Measurements from ENCODE around the gene FAM227B. TPM values are rescaled to one million over a fixed set of nuclear protein-coding genes. Genes with fewer than 3 reads are reported as not detected.

Gene FAM227B
- total RNA-seq, 2 experiments from 2014 or later, result 2.7 to 4.4 TPM

GRCh38 chr15:49464522-49464921 lies 156.1 kb downstream of the FAM227B start:
- Mint-ChIP-seq H3K36me3 (ENCODE audit: low read depth) (no peaks in the 10 kb centered on the region), H3K27me3 (peaks cover 3% of the 10 kb centered on the region), H3K9me3 (ENCODE audit: low read depth) (no peaks in the 10 kb centered on the region), H3K4me3 (no peak overlapping the region), H3K27ac (no peak overlapping the region), H3K4me1 (no peaks in the 10 kb centered on the region)
- CTCF ChIA-PET, result no interaction called here
- ATAC-seq (no peak), DNase-seq (no peak)
- intact Hi-C loops (cut with DNase I, micrococcal nuclease), result no loop called here
- POLR2A ChIA-PET, result no interaction called here

GRCh38 chr15:49462232-49462844 lies 158.3 kb downstream of the FAM227B start:
- Mint-ChIP-seq H3K27me3 (peaks cover 3% of the 10 kb centered on the region), H3K4me3 (no peak overlapping the region), H3K27ac (no peak overlapping the region), H3K9me3 (ENCODE audit: low read depth) (no peaks in the 10 kb centered on the region), H3K4me1 (no peaks in the 10 kb centered on the region), H3K36me3 (ENCODE audit: low read depth) (no peaks in the 10 kb centered on the region)
- CTCF ChIA-PET, result no interaction called here
- POLR2A ChIA-PET, result no interaction called here
- ATAC-seq (no peak), DNase-seq (no peak)
- intact Hi-C loops (cut with DNase I, micrococcal nuclease), result no loop called here

GRCh38 chr15:49460411-49460941 lies 160.1 kb downstream of the FAM227B start:
- no peak for ATAC-seq
- H3K4me3 Mint-ChIP-seq, result no peak overlapping the region
- no peaks in the 10 kb centered on the region for H3K36me3 Mint-ChIP-seq (ENCODE audit: low read depth)
- peaks cover 5% of the 10 kb centered on the region for H3K27me3 Mint-ChIP-seq
- no peaks in the 10 kb centered on the region for H3K9me3 Mint-ChIP-seq (ENCODE audit: low read depth)
- POLR2A ChIA-PET, result no interaction called here
- no peak overlapping the region for H3K27ac Mint-ChIP-seq
- intact Hi-C loops (cut with DNase I, micrococcal nuclease), result no loop called here
- CTCF ChIA-PET, result no interaction called here
- no peak for DNase-seq
- H3K4me1 Mint-ChIP-seq, result no peaks in the 10 kb centered on the region

GRCh38 chr15:49458145-49458544 lies 162.5 kb downstream of the FAM227B start:
- Mint-ChIP-seq H3K9me3 (ENCODE audit: low read depth) (no peaks in the 10 kb centered on the region), H3K36me3 (ENCODE audit: low read depth) (no peaks in the 10 kb centered on the region), H3K27ac (no peak overlapping the region), H3K4me3 (no peak overlapping the region), H3K4me1 (no peaks in the 10 kb centered on the region), H3K27me3 (peaks cover 8% of the 10 kb centered on the region)
- ATAC-seq (no peak), DNase-seq (no peak)
- POLR2A ChIA-PET, result interaction anchor here (0.7 kb wide), 1 partner anchor 637 kb away, joined by 3 read pairs; no protein-coding TSS in a partner anchor
- CTCF ChIA-PET, result interaction anchor here (1.0 kb wide), 1 partner anchor 52 kb away, joined by 3 read pairs; no protein-coding TSS in a partner anchor
- intact Hi-C loops (cut with DNase I, micrococcal nuclease), result no loop called here

GRCh38 chr15:49456166-49456565 lies 164.5 kb downstream of the FAM227B start:
- ChIA-PET POLR2A (no interaction called here), CTCF (interaction anchor here (0.9 to 1.1 kb wide), 2 partner anchors 11 to 16 kb away, joined by 3 to 5 read pairs; no protein-coding TSS in a partner anchor)
- intact Hi-C loops (cut with DNase I, micrococcal nuclease), result no loop called here
- Mint-ChIP-seq H3K4me1 (no peaks in the 10 kb centered on the region), H3K4me3 (no peak overlapping the region), H3K36me3 (ENCODE audit: low read depth) (no peaks in the 10 kb centered on the region), H3K9me3 (ENCODE audit: low read depth) (no peaks in the 10 kb centered on the region), H3K27ac (no peak overlapping the region), H3K27me3 (peaks cover 8% of the 10 kb centered on the region)
- ATAC-seq (no peak), DNase-seq (no peak)

GRCh38 chr15:49452595-49452994 lies 168.0 kb downstream of the FAM227B start:
- DNase-seq, result no peak
- ATAC-seq, result no peak

GRCh38 chr15:49441816-49442215 lies 178.8 kb downstream of the FAM227B start:
- no peaks in the 10 kb centered on the region for H3K36me3 Mint-ChIP-seq (ENCODE audit: low read depth)
- ATAC-seq, result no peak
- no peak for DNase-seq
- H3K27me3 Mint-ChIP-seq, result peaks cover 2% of the 10 kb centered on the region
- intact Hi-C loops (cut with DNase I, micrococcal nuclease), result no loop called here
- H3K4me3 Mint-ChIP-seq, result no peak overlapping the region
- POLR2A ChIA-PET, result no interaction called here
- H3K9me3 Mint-ChIP-seq (ENCODE audit: low read depth), result no peaks in the 10 kb centered on the region
- H3K4me1 Mint-ChIP-seq, result no peaks in the 10 kb centered on the region
- H3K27ac Mint-ChIP-seq, result no peak overlapping the region
- CTCF ChIA-PET, result no interaction called here

More at GRCh38 chr15:49452595-49452994, 168.0 kb downstream of the FAM227B start:
- CTCF ChIA-PET, result no interaction called here
- H3K36me3 Mint-ChIP-seq (ENCODE audit: low read depth), result no peaks in the 10 kb centered on the region
- H3K27me3 Mint-ChIP-seq, result peaks cover 5% of the 10 kb centered on the region
- POLR2A ChIA-PET, result no interaction called here
- no peaks in the 10 kb centered on the region for H3K9me3 Mint-ChIP-seq (ENCODE audit: low read depth)
- H3K4me1 Mint-ChIP-seq, result no peaks in the 10 kb centered on the region
- intact Hi-C loops (cut with DNase I, micrococcal nuclease), result no loop called here
- H3K27ac Mint-ChIP-seq, result no peak overlapping the region
- no peak overlapping the region for H3K4me3 Mint-ChIP-seq

- no peaks in the 10 kb centered on the region for H3K9me3 Mint-ChIP-seq (ENCODE audit: low read depth)
- H3K4me3 Mint-ChIP-seq, result no peak overlapping the region
- ChIA-PET POLR2A (no interaction called here), CTCF (no interaction called here)
- H3K4me1 Mint-ChIP-seq, result no peaks in the 10 kb centered on the region
- no peak overlapping the region for H3K27ac Mint-ChIP-seq
- H3K27me3 Mint-ChIP-seq, result peaks cover 2% of the 10 kb centered on the region
- no peak for DNase-seq
- no peak for ATAC-seq
- no peaks in the 10 kb centered on the region for H3K36me3 Mint-ChIP-seq (ENCODE audit: low read depth)
- intact Hi-C loops (cut with DNase I, micrococcal nuclease), result no loop called here
Observed at GRCh38 chr15:49441356-49441755, 179.3 kb downstream of the FAM227B start.

- ChIA-PET POLR2A (no interaction called here), CTCF (no interaction called here)
- intact Hi-C loops (cut with DNase I, micrococcal nuclease), result no loop called here
- Mint-ChIP-seq H3K27me3 (peaks cover 2% of the 10 kb centered on the region), H3K36me3 (ENCODE audit: low read depth) (no peaks in the 10 kb centered on the region), H3K27ac (no peak overlapping the region), H3K4me1 (no peaks in the 10 kb centered on the region), H3K9me3 (ENCODE audit: low read depth) (no peaks in the 10 kb centered on the region), H3K4me3 (no peak overlapping the region)
- ATAC-seq (no peak), DNase-seq (no peak)
Observed at GRCh38 chr15:49439678-49440395, 180.8 kb downstream of the FAM227B start.

GRCh38 chr15:49438962-49439631 lies 181.5 kb downstream of the FAM227B start:
- ATAC-seq (no peak), DNase-seq (no peak)
- intact Hi-C loops (cut with DNase I, micrococcal nuclease), result no loop called here
- H3K27me3 Mint-ChIP-seq, result peaks cover 2% of the 10 kb centered on the region
- ChIA-PET POLR2A (no interaction called here), CTCF (no interaction called here)
- H3K4me1 Mint-ChIP-seq, result no peaks in the 10 kb centered on the region
- H3K27ac Mint-ChIP-seq, result no peak overlapping the region
- no peaks in the 10 kb centered on the region for H3K9me3 Mint-ChIP-seq (ENCODE audit: low read depth)
- no peak overlapping the region for H3K4me3 Mint-ChIP-seq
- no peaks in the 10 kb centered on the region for H3K36me3 Mint-ChIP-seq (ENCODE audit: low read depth)

GRCh38 chr15:49436751-49437150 lies 183.9 kb downstream of the FAM227B start:
- intact Hi-C loops (cut with DNase I, micrococcal nuclease), result no loop called here
- Mint-ChIP-seq H3K27ac (no peak overlapping the region), H3K36me3 (ENCODE audit: low read depth) (no peaks in the 10 kb centered on the region), H3K9me3 (ENCODE audit: low read depth) (no peaks in the 10 kb centered on the region), H3K27me3 (no peaks in the 10 kb centered on the region), H3K4me1 (no peaks in the 10 kb centered on the region), H3K4me3 (no peak overlapping the region)
- CTCF ChIA-PET, result interaction anchor here (0.8 kb wide), 1 partner anchor 15 kb away, joined by 5 read pairs; no protein-coding TSS in a partner anchor
- POLR2A ChIA-PET, result no interaction called here
- DNase-seq (no peak), ATAC-seq (no peak)

- no peaks in the 10 kb centered on the region for H3K27me3 Mint-ChIP-seq
- no peak overlapping the region for H3K27ac Mint-ChIP-seq
- no peak overlapping the region for H3K4me3 Mint-ChIP-seq
- H3K9me3 Mint-ChIP-seq (ENCODE audit: low read depth), result no peaks in the 10 kb centered on the region
- no peak for DNase-seq
- no peaks in the 10 kb centered on the region for H3K36me3 Mint-ChIP-seq (ENCODE audit: low read depth)
- POLR2A ChIA-PET, result no interaction called here
- intact Hi-C loops (cut with DNase I, micrococcal nuclease), result no loop called here
- no peak for ATAC-seq
- no peaks in the 10 kb centered on the region for H3K4me1 Mint-ChIP-seq
- CTCF ChIA-PET, result interaction anchor here (1.0 kb wide), 1 partner anchor 14 kb away, joined by 4 read pairs; no protein-coding TSS in a partner anchor
Observed at GRCh38 chr15:49435174-49435573, 185.4 kb downstream of the FAM227B start.
